Endodermal cell (in vitro differentiated cells): ENCODE results near the gene ZFYVE19. TPM values are rescaled to one million over a fixed set of nuclear protein-coding genes. Genes with fewer than 3 reads are reported as not detected.

ENCODE experiments used
- DNase-seq: peaks from one replicate; pipeline ENCODE4 v3.0.0-alpha.2; 2017
- H3K27ac ChIP-seq: 2 replicates; pipeline ENCODE4 v1.5.1; 2013; ENCODE audit warnings: mild to moderate bottlenecking, low read depth, low read length, moderate library complexity
- H3K27me3 ChIP-seq: 2 replicates; pipeline ENCODE4 v1.6.1; 2013; ENCODE audit warnings: mild to moderate bottlenecking, low read length, moderate library complexity; ENCODE audit not compliant: insufficient read depth, control insufficient read depth, poor library complexity, severe bottlenecking
- H3K36me3 ChIP-seq: 2 replicates; pipeline ENCODE4 v1.7.0; 2013; ENCODE audit warnings: mild to moderate bottlenecking, low read length, moderate library complexity; ENCODE audit not compliant: control insufficient read depth, insufficient read depth
- H3K4me1 ChIP-seq: one replicate; pipeline ENCODE4 v1.7.0; 2013; ENCODE audit warnings: low read length; ENCODE audit not compliant: control insufficient read depth, insufficient read depth
- H3K4me3 ChIP-seq: 2 replicates; pipeline ENCODE4 v1.5.1; 2013; ENCODE audit warnings: mild to moderate bottlenecking, low read length, moderate library complexity
- H3K9ac ChIP-seq: 2 replicates; pipeline ENCODE4 v1.6.1; 2013; ENCODE audit warnings: mild to moderate bottlenecking, low read length, moderate library complexity; ENCODE audit not compliant: poor library complexity, severe bottlenecking; ENCODE audit errors: extremely low read depth
- H3K9me3 ChIP-seq: 2 replicates; pipeline ENCODE4 v1.6.1; 2013; ENCODE audit warnings: mild to moderate bottlenecking, low read length, moderate library complexity; ENCODE audit not compliant: control insufficient read depth
- H3K27ac Mint-ChIP-seq: 2 replicates; pipeline ENCODE4 v1.8.0; 2020; ENCODE audit warnings: mixed read lengths
- H3K27me3 Mint-ChIP-seq: 2 replicates; pipeline ENCODE4 v1.8.0; 2021; ENCODE audit warnings: mild to moderate bottlenecking, mixed read lengths; ENCODE audit not compliant: insufficient read depth
- H3K36me3 Mint-ChIP-seq: 2 replicates; pipeline ENCODE4 v1.8.0; 2020; ENCODE audit warnings: low read depth, mixed read lengths
- H3K4me1 Mint-ChIP-seq: 2 replicates; pipeline ENCODE4 v1.8.0; 2020; ENCODE audit warnings: mixed read lengths
- H3K4me3 Mint-ChIP-seq: 2 replicates; pipeline ENCODE4 v1.8.0; 2020; ENCODE audit warnings: mild to moderate bottlenecking, moderate library complexity, mixed read lengths
- H3K9me3 Mint-ChIP-seq: 2 replicates; pipeline ENCODE4 v1.8.0; 2020; ENCODE audit warnings: mild to moderate bottlenecking, mixed read lengths
- WGBS, 2 experiments: methylation state at CpG; one replicate each; pipeline versions ENCODE4 v1.1.5 to v1.1.7; 2013; ENCODE audit warnings: missing lambda C conversion rate in 2 of 2, mixed read lengths in 1 of 2; ENCODE audit not compliant: insufficient coverage in 1 of 2, insufficient read length in 1 of 2; 5-methylcytosine and 5-hydroxymethylcytosine counted together
- total RNA-seq, 2 donors: library from RNA; stranded (reverse); fragmentation: NEBNext Ultra II Directional in 1 of 2; extraction: Animal tissue kit (Norgen Biotek cat#: 25700) in 1 of 2; gene quantifications; 2 replicates in 1 of 2; 3 replicates in 1 of 2; pipeline ENCODE4 v1.2.1, GENCODE V29; 2021
- TF ChIP-seq, protein P1 (sequence below): fragments of 200-600 bp; sonication (generic); conservative IDR thresholded peaks from 2 replicates; pipeline ENCODE4 v1.5.0; 2021; ENCODE audit warnings: antibody characterized with exemption, mild to moderate bottlenecking

The ZFYVE19 gene
- total RNA-seq, 2 donors from 2014 or later, result 15.6 to 15.9 TPM

DNA sequence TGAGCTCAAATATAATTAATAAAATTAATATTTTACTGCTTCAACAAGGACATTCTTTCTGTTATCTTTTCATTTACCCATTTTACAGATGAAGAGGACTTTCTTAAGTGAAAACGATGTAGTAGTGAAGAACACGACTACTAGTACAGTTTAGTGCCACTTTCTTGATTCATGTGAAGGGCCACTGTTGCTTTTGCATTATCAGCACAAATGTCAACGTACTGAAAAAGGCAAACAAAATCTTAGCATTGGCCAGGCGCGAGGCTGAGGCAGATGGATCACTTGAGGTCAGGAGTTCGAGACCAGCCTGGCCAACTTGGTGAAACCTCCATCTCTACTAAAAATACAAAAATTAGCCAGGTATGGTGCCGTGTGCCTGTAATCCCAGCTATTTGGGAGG, 12.2 kb downstream of the ZFYVE19 start:
- Mint-ChIP-seq H3K9me3 (no peaks in the 10 kb centered on the region), H3K27ac (no peak overlapping the region), H3K36me3 (peaks cover 9% of the 10 kb centered on the region), H3K4me3 (no peak overlapping the region), H3K4me1 (no peaks in the 10 kb centered on the region), H3K27me3 (no peaks in the 10 kb centered on the region)
- no peaks in the 10 kb centered on the region for H3K4me1 ChIP-seq
- 88 to 92% methylated on average over 6 to 7 of the region's 7 CpGs for WGBS, 2 experiments
- DNase-seq, result no peak
- no peaks in the 10 kb centered on the region for H3K36me3 ChIP-seq
- H3K27me3 ChIP-seq, result no peaks in the 10 kb centered on the region
- H3K9me3 ChIP-seq, result no peaks in the 10 kb centered on the region
- TF ChIP-seq, protein P1, sequence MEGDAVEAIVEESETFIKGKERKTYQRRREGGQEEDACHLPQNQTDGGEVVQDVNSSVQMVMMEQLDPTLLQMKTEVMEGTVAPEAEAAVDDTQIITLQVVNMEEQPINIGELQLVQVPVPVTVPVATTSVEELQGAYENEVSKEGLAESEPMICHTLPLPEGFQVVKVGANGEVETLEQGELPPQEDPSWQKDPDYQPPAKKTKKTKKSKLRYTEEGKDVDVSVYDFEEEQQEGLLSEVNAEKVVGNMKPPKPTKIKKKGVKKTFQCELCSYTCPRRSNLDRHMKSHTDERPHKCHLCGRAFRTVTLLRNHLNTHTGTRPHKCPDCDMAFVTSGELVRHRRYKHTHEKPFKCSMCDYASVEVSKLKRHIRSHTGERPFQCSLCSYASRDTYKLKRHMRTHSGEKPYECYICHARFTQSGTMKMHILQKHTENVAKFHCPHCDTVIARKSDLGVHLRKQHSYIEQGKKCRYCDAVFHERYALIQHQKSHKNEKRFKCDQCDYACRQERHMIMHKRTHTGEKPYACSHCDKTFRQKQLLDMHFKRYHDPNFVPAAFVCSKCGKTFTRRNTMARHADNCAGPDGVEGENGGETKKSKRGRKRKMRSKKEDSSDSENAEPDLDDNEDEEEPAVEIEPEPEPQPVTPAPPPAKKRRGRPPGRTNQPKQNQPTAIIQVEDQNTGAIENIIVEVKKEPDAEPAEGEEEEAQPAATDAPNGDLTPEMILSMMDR, result no peak
- no peak overlapping the region for H3K27ac ChIP-seq
- H3K9ac ChIP-seq, result no peak overlapping the region
- no peak overlapping the region for H3K4me3 ChIP-seq

DNA sequence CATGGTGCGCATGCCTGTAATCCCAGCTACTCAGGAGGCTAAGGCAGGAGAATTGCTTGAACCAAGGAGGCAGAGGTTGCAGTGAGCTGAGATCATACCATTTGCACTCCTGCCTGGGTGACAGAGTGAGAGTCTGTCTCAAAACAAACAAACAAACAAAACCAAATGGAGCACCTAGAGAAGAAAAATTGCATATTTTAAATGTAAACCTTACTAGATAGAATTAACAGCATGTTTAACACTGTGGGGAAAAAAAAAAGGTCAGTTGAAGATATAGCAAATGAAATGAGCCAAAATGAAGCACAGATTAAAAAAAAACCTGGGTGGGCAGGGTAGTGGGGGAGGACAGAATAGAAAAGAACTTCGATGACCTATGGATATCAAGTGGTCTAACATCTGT, 14.3 kb downstream of the ZFYVE19 start:
- Histone ChIP-seq H3K9me3 (no peaks in the 10 kb centered on the region), H3K4me3 (no peak overlapping the region), H3K27me3 (no peaks in the 10 kb centered on the region), H3K27ac (no peak overlapping the region), H3K4me1 (peaks cover 3% of the 10 kb centered on the region), H3K9ac (no peak overlapping the region), H3K36me3 (no peaks in the 10 kb centered on the region)
- TF ChIP-seq, protein P1, result no peak
- WGBS, 2 experiments, result 92 to 93% methylated on average over 2 of the region's 2 CpGs
- H3K27me3 Mint-ChIP-seq, result no peaks in the 10 kb centered on the region
- no peak overlapping the region for H3K27ac Mint-ChIP-seq
- H3K36me3 Mint-ChIP-seq, result no peaks in the 10 kb centered on the region
- no peaks in the 10 kb centered on the region for H3K4me1 Mint-ChIP-seq
- DNase-seq, result no peak
- H3K4me3 Mint-ChIP-seq, result no peak overlapping the region
- no peaks in the 10 kb centered on the region for H3K9me3 Mint-ChIP-seq

DNA sequence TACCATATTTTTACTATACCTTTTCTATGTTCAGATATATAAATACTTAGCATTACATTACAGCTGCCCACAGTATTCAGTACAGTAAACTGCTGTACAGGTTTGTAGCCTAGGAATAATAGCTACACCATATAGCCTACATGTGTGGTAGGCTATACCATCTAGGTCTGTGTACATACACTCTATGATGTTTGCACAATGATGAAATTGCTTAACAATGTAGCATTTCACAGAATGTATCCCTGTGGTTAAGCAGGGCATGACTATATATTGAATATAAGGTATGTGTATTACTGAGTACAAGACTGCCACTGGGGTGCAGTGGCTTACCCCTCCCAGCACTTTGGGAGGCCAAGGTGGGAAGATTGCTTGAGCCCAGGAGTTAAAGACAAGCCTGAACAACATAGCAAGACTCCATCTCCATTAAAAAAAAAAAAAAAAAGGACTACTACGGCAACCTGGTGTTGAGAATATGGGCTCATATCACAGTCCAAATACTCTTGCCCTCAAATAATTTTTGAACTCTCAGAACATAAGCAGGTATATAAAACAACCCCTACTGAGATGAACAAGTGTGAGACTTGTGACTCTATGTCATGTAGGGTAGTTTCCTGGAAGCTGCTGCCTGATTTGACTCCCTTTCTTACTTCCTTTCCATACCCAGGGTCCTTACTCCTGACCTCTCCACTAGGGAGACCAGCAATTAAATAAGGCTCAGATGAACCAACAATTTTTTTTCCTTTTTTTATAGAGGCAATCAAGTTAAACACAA, 16.9 kb downstream of the ZFYVE19 start:
- no peaks in the 10 kb centered on the region for H3K9me3 Mint-ChIP-seq
- H3K9me3 ChIP-seq, result no peaks in the 10 kb centered on the region
- TF ChIP-seq, protein P1, result no peak
- no CpG with 5 or more reads among the region's 1 CpG for WGBS, 2 experiments
- no peak overlapping the region for H3K9ac ChIP-seq
- H3K4me1 ChIP-seq, result peaks cover 3% of the 10 kb centered on the region
- no peak overlapping the region for H3K27ac Mint-ChIP-seq
- H3K27me3 Mint-ChIP-seq, result no peaks in the 10 kb centered on the region
- no peak for DNase-seq
- H3K4me3 ChIP-seq, result no peak overlapping the region
- no peaks in the 10 kb centered on the region for H3K36me3 Mint-ChIP-seq
- no peak overlapping the region for H3K27ac ChIP-seq
- no peak overlapping the region for H3K4me3 Mint-ChIP-seq
- H3K36me3 ChIP-seq, result no peaks in the 10 kb centered on the region
- H3K4me1 Mint-ChIP-seq, result no peaks in the 10 kb centered on the region
- H3K27me3 ChIP-seq, result no peaks in the 10 kb centered on the region
